Measurements from ENCODE around the gene PAM. TPM values are rescaled to one million over a fixed set of nuclear protein-coding genes. Genes with fewer than 3 reads are reported as not detected.

Gene PAM
- polyA plus RNA-seq, 1 donor from 2014 or later: 363 TPM

- TF ChIP-seq TAF1 (IDR thresholded peaks at IDR 0.05; ENCODE audit: low read depth) (no peak), EZH2 (IDR thresholded peaks at IDR 0.05; ENCODE audit: borderline replicate concordance, insufficient read depth, low read length, poor library complexity, severe bottlenecking) (no peak), REST (IDR thresholded peaks at IDR 0.05; ENCODE audit: borderline replicate concordance) (no peak), POLR2AphosphoS5 (IDR thresholded peaks at IDR 0.05) (no peak), RAD21 (conservative IDR thresholded peaks at IDR 0.05) (no peak), EP300 (conservative IDR thresholded peaks at IDR 0.05; ENCODE audit: poor library complexity, severe bottlenecking) (no peak), CTCF (IDR thresholded peaks at IDR 0.05; ENCODE audit: poor library complexity, severe bottlenecking) (no peak), MXI1 (conservative IDR thresholded peaks at IDR 0.05; ENCODE audit: poor library complexity, severe bottlenecking) (no peak), SMC3 (conservative IDR thresholded peaks at IDR 0.05; ENCODE audit: poor library complexity) (no peak)
- H3K9ac ChIP-seq (ENCODE audit: low read length): no peak overlapping the region
Measured at GRCh38 chr5:102991802-102992201, 236.7 kb downstream of the PAM start.

GRCh38 chr5:102996011-102996575 lies 241.0 kb downstream of the PAM start:
- Histone ChIP-seq H2AFZ (ENCODE audit: low read depth, low read length) (no peak overlapping the region), H3K36me3 (ENCODE audit: insufficient read depth, low read length) (no peaks in the 10 kb centered on the region), H3K27me3 (ENCODE audit: insufficient read depth, low read depth, low read length) (no peaks in the 10 kb centered on the region), H3K27ac (ENCODE audit: low read length) (no peak overlapping the region), H3K4me2 (ENCODE audit: low read length) (no peak overlapping the region), H3K9me2 (ENCODE audit: insufficient read depth, low read length) (no peaks in the 10 kb centered on the region), H3K4me3 (ENCODE audit: low read length) (no peak overlapping the region), H4K20me1 (ENCODE audit: insufficient read depth) (no peaks in the 10 kb centered on the region), H3F3A (ENCODE audit: insufficient read depth, low read length, poor library complexity, severe bottlenecking) (no peaks in the 10 kb centered on the region), H3K79me2 (replicated peaks; ENCODE audit: insufficient read depth, low read length) (no peaks in the 10 kb centered on the region), H3K9ac (ENCODE audit: low read length) (no peak overlapping the region), H3K9me3 (ENCODE audit: low read length) (no peaks in the 10 kb centered on the region)
- TF ChIP-seq SMC3 (conservative IDR thresholded peaks at IDR 0.05; ENCODE audit: poor library complexity) (no peak), EP300 (conservative IDR thresholded peaks at IDR 0.05; ENCODE audit: poor library complexity, severe bottlenecking) (no peak), MXI1 (conservative IDR thresholded peaks at IDR 0.05; ENCODE audit: poor library complexity, severe bottlenecking) (no peak), TAF1 (IDR thresholded peaks at IDR 0.05; ENCODE audit: low read depth) (no peak), POLR2AphosphoS5 (IDR thresholded peaks at IDR 0.05) (no peak), RAD21 (conservative IDR thresholded peaks at IDR 0.05) (no peak), CTCF (IDR thresholded peaks at IDR 0.05; ENCODE audit: poor library complexity, severe bottlenecking) (no peak), EZH2 (IDR thresholded peaks at IDR 0.05; ENCODE audit: borderline replicate concordance, insufficient read depth, low read length, poor library complexity, severe bottlenecking) (no peak), REST (IDR thresholded peaks at IDR 0.05; ENCODE audit: borderline replicate concordance) (no peak)

More at GRCh38 chr5:102991802-102992201, 236.7 kb downstream of the PAM start:
- Histone ChIP-seq H3K9me3 (ENCODE audit: low read length) (no peaks in the 10 kb centered on the region), H3K27me3 (ENCODE audit: insufficient read depth, low read depth, low read length) (no peaks in the 10 kb centered on the region), H3K4me2 (ENCODE audit: low read length) (no peak overlapping the region), H3K4me3 (ENCODE audit: low read length) (no peak overlapping the region), H3K36me3 (ENCODE audit: insufficient read depth, low read length) (no peaks in the 10 kb centered on the region), H3F3A (ENCODE audit: insufficient read depth, low read length, poor library complexity, severe bottlenecking) (no peaks in the 10 kb centered on the region), H4K20me1 (ENCODE audit: insufficient read depth) (no peaks in the 10 kb centered on the region), H2AFZ (ENCODE audit: low read depth, low read length) (no peak overlapping the region), H3K27ac (ENCODE audit: low read length) (no peak overlapping the region), H3K9me2 (ENCODE audit: insufficient read depth, low read length) (no peaks in the 10 kb centered on the region), H3K79me2 (replicated peaks; ENCODE audit: insufficient read depth, low read length) (no peaks in the 10 kb centered on the region)

Data from neural cell (in vitro differentiated cells).